ENCODE results near the gene CDK13. TPM values are rescaled to one million over a fixed set of nuclear protein-coding genes. Genes with fewer than 3 reads are reported as not detected.

Gene CDK13
- total and polyA plus RNA-seq, 7 donors = 10.9 to 25.5 (median 21.0) TPM

DNA sequence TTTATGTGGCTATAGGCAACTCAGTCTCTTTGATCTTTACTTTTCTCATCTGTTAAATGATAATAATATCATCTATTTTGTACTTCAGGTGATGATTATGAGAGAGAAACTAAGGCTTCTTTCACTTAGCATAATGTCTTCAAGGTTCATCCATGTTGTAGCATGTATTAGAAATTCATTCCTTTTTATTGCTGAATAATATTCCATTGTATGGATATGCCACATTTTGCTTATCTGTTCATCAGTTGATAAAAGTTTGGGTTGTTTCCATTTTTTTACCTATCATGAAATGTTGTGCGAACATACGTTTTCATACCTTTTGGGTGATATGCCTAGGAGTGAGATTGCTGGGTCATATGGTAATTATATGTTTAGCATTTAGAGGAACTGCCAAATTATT is 7.2 kb upstream of the CDK13 start:
- peaks cover 1% of the 10 kb centered on the region for H3K4me1 ChIP-seq
- DNase-seq = no peak
- no peak for ATAC-seq
- intact Hi-C loops (cut with DNase I) = no loop called here
- no peak overlapping the region for H3K4me3 ChIP-seq
- no peaks in the 10 kb centered on the region for H3K27me3 ChIP-seq (ENCODE audit: insufficient read depth in 3 of 3, low read length in 2 of 3)
- H3K9me3 ChIP-seq = no peaks in the 10 kb centered on the region
- 95 to 97% (median 96%) methylated on average over 2 of the region's 2 CpGs for WGBS, 3 donors
- no peaks in the 10 kb centered on the region for H3K36me3 ChIP-seq (ENCODE audit: insufficient read depth in 1 of 2, low read depth in 1 of 2)
- TF ChIP-seq, protein P1, sequence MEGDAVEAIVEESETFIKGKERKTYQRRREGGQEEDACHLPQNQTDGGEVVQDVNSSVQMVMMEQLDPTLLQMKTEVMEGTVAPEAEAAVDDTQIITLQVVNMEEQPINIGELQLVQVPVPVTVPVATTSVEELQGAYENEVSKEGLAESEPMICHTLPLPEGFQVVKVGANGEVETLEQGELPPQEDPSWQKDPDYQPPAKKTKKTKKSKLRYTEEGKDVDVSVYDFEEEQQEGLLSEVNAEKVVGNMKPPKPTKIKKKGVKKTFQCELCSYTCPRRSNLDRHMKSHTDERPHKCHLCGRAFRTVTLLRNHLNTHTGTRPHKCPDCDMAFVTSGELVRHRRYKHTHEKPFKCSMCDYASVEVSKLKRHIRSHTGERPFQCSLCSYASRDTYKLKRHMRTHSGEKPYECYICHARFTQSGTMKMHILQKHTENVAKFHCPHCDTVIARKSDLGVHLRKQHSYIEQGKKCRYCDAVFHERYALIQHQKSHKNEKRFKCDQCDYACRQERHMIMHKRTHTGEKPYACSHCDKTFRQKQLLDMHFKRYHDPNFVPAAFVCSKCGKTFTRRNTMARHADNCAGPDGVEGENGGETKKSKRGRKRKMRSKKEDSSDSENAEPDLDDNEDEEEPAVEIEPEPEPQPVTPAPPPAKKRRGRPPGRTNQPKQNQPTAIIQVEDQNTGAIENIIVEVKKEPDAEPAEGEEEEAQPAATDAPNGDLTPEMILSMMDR (IDR thresholded peaks at IDR 0.05) = no peak
- H3K27ac ChIP-seq = no peak overlapping the region

GRCh38 chr7:39946693-39947092 is 3.4 kb upstream of the CDK13 start:
- intact Hi-C loops (cut with DNase I) = loop anchor here in 1 of 2 donors (5.0 kb wide), 1 partner anchor 49 kb away; no protein-coding TSS in a partner anchor
- WGBS, 3 donors = 80 to 88% (median 80%) methylated on average over 9 of the region's 9 CpGs
- Histone ChIP-seq H3K4me1 (peaks cover 6% of the 10 kb centered on the region), H3K4me3 (no peak overlapping the region), H3K9me3 (no peaks in the 10 kb centered on the region), H3K27me3 (ENCODE audit: insufficient read depth in 3 of 3, low read length in 2 of 3) (no peaks in the 10 kb centered on the region), H3K27ac (no peak overlapping the region), H3K36me3 (ENCODE audit: insufficient read depth in 1 of 2, low read depth in 1 of 2) (no peaks in the 10 kb centered on the region)
- no peak for ATAC-seq
- TF ChIP-seq, protein P1 (IDR thresholded peaks at IDR 0.05) = no peak
- no peak for DNase-seq

- Histone ChIP-seq H3K4me3 (peak overlapping the region; percentile 95), H3K9me3 (no peaks in the 10 kb centered on the region), H3K27me3 (ENCODE audit: insufficient read depth in 3 of 3, low read length in 2 of 3) (no peaks in the 10 kb centered on the region), H3K36me3 (ENCODE audit: insufficient read depth in 1 of 2, low read depth in 1 of 2) (no peaks in the 10 kb centered on the region), H3K4me1 (peaks cover 15% of the 10 kb centered on the region), H3K27ac (peak overlapping the region; percentile 96)
- DNase-seq (no peak), ATAC-seq (no peak)
- intact Hi-C loops (cut with DNase I) = loop anchor here (2.0 to 5.0 kb wide), 2 partner anchors 51 to 52 kb away; no protein-coding TSS in a partner anchor
- TF ChIP-seq, protein P1 (IDR thresholded peaks at IDR 0.05) = no peak
- 35 to 48% (median 42%) methylated on average over 10 of the region's 10 CpGs for WGBS, 3 donors
Measured at GRCh38 chr7:39948375-39948955, 1.6 kb upstream of the CDK13 start.

GRCh38 chr7:39948956-39949928 is 814 bp upstream of the CDK13 start:
- TF ChIP-seq, protein P1 (IDR thresholded peaks at IDR 0.05) = no peak
- Histone ChIP-seq H3K4me3 (peak overlapping the region; percentile 95), H3K27me3 (ENCODE audit: insufficient read depth in 3 of 3, low read length in 2 of 3) (no peaks in the 10 kb centered on the region), H3K27ac (peak overlapping the region; percentile 96), H3K36me3 (ENCODE audit: insufficient read depth in 1 of 2, low read depth in 1 of 2) (no peaks in the 10 kb centered on the region), H3K9me3 (no peaks in the 10 kb centered on the region), H3K4me1 (peaks cover 21% of the 10 kb centered on the region)
- intact Hi-C loops (cut with DNase I) = loop anchor here (2.0 to 5.0 kb wide), 2 partner anchors 52 kb away; no protein-coding TSS in a partner anchor
- peak; percentile 99 to 100 for DNase-seq
- peak; percentile 87 to 93 (median 90) for ATAC-seq
- WGBS, 3 donors = 0 to 1% (median 0%) methylated on average over 56 to 74 of the region's 74 CpGs
